Endometrial microvascular endothelial cells (primary cell): Measurements from ENCODE around the gene APBA3. TPM values are rescaled to one million over a fixed set of nuclear protein-coding genes. Genes with fewer than 3 reads are reported as not detected.
"Not testable (repeated sequence)": the region's sequence is repeated elsewhere in the genome, so short reads cannot be mapped to it uniquely, and the experiment has no call there.

Experiments used
- in situ Hi-C: cut with HindIII; loops from 2 replicates; pipeline ENCODE4 v1.10.0; 2017; ENCODE audit warnings: low sequenced_read_pairs, low pct_unique_long_range_greater_than_20kb; ENCODE audit errors: inconsistent ontology term
- total RNA-seq: library from RNA; depleted of rRNA; stranded (reverse); fragments of >200 nt; gene quantifications from one replicate; pipeline ENCODE4 v1.2.3, GENCODE V29; 2015; ENCODE audit errors: inconsistent ontology term

Gene APBA3
- total RNA-seq, 1 donor from 2014 or later = 46.8 TPM

GRCh38 chr19:3758297-3758696 lies 3.2 kb downstream of the APBA3 start:
- in situ Hi-C loops = not testable (repeated sequence)

GRCh38 chr19:3757705-3758104 lies 3.8 kb downstream of the APBA3 start:
- in situ Hi-C loops = not testable (repeated sequence)

GRCh38 chr19:3753631-3754410 lies 7.7 kb downstream of the APBA3 start:
- in situ Hi-C loops = no loop called here

- in situ Hi-C loops = no loop called here
Observed at GRCh38 chr19:3752492-3752891, 9.0 kb downstream of the APBA3 start.

GRCh38 chr19:3751236-3751635 lies 10.3 kb downstream of the APBA3 start:
- in situ Hi-C loops = no loop called here

GRCh38 chr19:3750211-3750610 lies 11.3 kb downstream of the APBA3 start:
- in situ Hi-C loops = no loop called here

- in situ Hi-C loops = no loop called here
Observed at GRCh38 chr19:3748965-3749364, 12.5 kb downstream of the APBA3 start.

- in situ Hi-C loops = no loop called here
Observed at GRCh38 chr19:3746371-3747056, 15.0 kb downstream of the APBA3 start.

GRCh38 chr19:3745363-3746045 lies 16.0 kb downstream of the APBA3 start:
- in situ Hi-C loops = no loop called here

- in situ Hi-C loops = no loop called here
Observed at GRCh38 chr19:3743486-3743885, 18.0 kb downstream of the APBA3 start.

- in situ Hi-C loops = no loop called here
Observed at GRCh38 chr19:3740431-3740830, 21.1 kb downstream of the APBA3 start.

- in situ Hi-C loops = no loop called here
Observed at GRCh38 chr19:3738477-3739220, 22.8 kb downstream of the APBA3 start.

- in situ Hi-C loops = no loop called here
Observed at GRCh38 chr19:3737487-3738205, 23.8 kb downstream of the APBA3 start.

GRCh38 chr19:3736106-3736724 lies 25.3 kb downstream of the APBA3 start:
- in situ Hi-C loops = no loop called here

GRCh38 chr19:3734310-3734600 lies 27.2 kb downstream of the APBA3 start:
- in situ Hi-C loops = no loop called here

- in situ Hi-C loops = no loop called here
Observed at GRCh38 chr19:3733549-3734309, 27.8 kb downstream of the APBA3 start.

GRCh38 chr19:3732108-3732507 lies 29.4 kb downstream of the APBA3 start:
- in situ Hi-C loops = no loop called here

- in situ Hi-C loops = no loop called here
Observed at GRCh38 chr19:3730457-3730958, 31.0 kb downstream of the APBA3 start.
